OCI-LY1 (cell line): ENCODE measurements around the gene PTCD3.

ENCODE experiments used
- H2AFZ ChIP-seq: fragments of 200-600 bp; sonication (generic), shearing (Covaris generic); 2 replicates; pipeline ENCODE4 v1.6.0; 2014; ENCODE audit warnings: antibody characterized with exemption, mild to moderate bottlenecking, low read length
- H3F3A ChIP-seq: fragments of 200-600 bp; sonication (generic), shearing (Covaris generic); 2 replicates; pipeline ENCODE4 v1.6.0; 2014; ENCODE audit warnings: mild to moderate bottlenecking, antibody characterized with exemption, low read length, moderate library complexity; ENCODE audit not compliant: insufficient read depth
- H3K27ac ChIP-seq: fragments of 200-600 bp; sonication (generic); 2 replicates; pipeline ENCODE4 v1.5.1; 2014; ENCODE audit warnings: low read length, mixed run types, mild to moderate bottlenecking, low read depth; ENCODE audit not compliant: poor library complexity, severe bottlenecking
- H3K27me3 ChIP-seq: fragments of 200-600 bp; sonication (generic); 2 replicates; pipeline ENCODE4 v1.6.0; 2014; ENCODE audit warnings: antibody characterized with exemption, mild to moderate bottlenecking, low read length, moderate library complexity; ENCODE audit not compliant: insufficient read depth
- H3K36me3 ChIP-seq: fragments of 200-600 bp; sonication (generic); 2 replicates; pipeline ENCODE4 v1.6.1; 2014; ENCODE audit warnings: mild to moderate bottlenecking, antibody characterized with exemption, low read length, moderate library complexity, mixed read lengths; ENCODE audit not compliant: insufficient read depth
- H3K4me1 ChIP-seq: fragments of 200-600 bp; sonication (generic); 2 replicates; pipeline ENCODE4 v1.5.1; 2014; ENCODE audit warnings: mild to moderate bottlenecking, low read length, moderate library complexity; ENCODE audit not compliant: insufficient read depth, severe bottlenecking
- H3K4me2 ChIP-seq: fragments of 200-600 bp; sonication (generic), shearing (Covaris generic); 2 replicates; pipeline ENCODE4 v1.6.1; 2014; ENCODE audit warnings: low read length
- H3K4me3 ChIP-seq: fragments of 200-600 bp; sonication (generic); 2 replicates; pipeline ENCODE4 v1.5.1; 2014; ENCODE audit warnings: low read length, low read depth, mild to moderate bottlenecking, mixed read lengths; ENCODE audit not compliant: poor library complexity, severe bottlenecking
- H3K79me2 ChIP-seq: fragments of 200-600 bp; shearing (Covaris generic); 2 replicates; pipeline ENCODE4 v1.6.1; 2016; ENCODE audit warnings: mixed run types, low read length, mixed read lengths; ENCODE audit not compliant: insufficient read depth
- H3K9ac ChIP-seq: fragments of 200-600 bp; sonication (generic), shearing (Covaris generic); 2 replicates; pipeline ENCODE4 v1.6.1; 2014; ENCODE audit warnings: mild to moderate bottlenecking, low read length, mixed read lengths
- H3K9me2 ChIP-seq: fragments of 200-600 bp; sonication (generic), shearing (Covaris generic); 2 replicates; pipeline ENCODE4 v1.6.1; 2014; ENCODE audit warnings: low read depth, mild to moderate bottlenecking, low read length, mixed read lengths
- H3K9me3 ChIP-seq: fragments of 200-600 bp; shearing (Covaris generic); 2 replicates; pipeline ENCODE4 v1.6.1; 2014; ENCODE audit warnings: low read length, mixed read lengths
- H4K20me1 ChIP-seq: fragments of 200-600 bp; sonication (generic), shearing (Covaris generic); 2 replicates; pipeline ENCODE4 v1.6.0; 2016; ENCODE audit warnings: mild to moderate bottlenecking, low read length; ENCODE audit not compliant: insufficient read depth
- CTCF ChIP-seq: fragments of 200-600 bp; sonication (generic), shearing (Covaris generic); IDR thresholded peaks from 2 replicates; pipeline ENCODE4 v1.5.1; 2017; ENCODE audit warnings: mild to moderate bottlenecking, antibody characterized with exemption, low read length, moderate library complexity, mixed read lengths
- EZH2 ChIP-seq: fragments of 200-600 bp; sonication (generic), shearing (Covaris generic); IDR thresholded peaks from 2 replicates; pipeline ENCODE4 v1.8.0; 2017; ENCODE audit warnings: borderline replicate concordance, mixed run types, mild to moderate bottlenecking, antibody characterized with exemption, low read length, moderate library complexity, mixed read lengths

Gene PTCD3

GRCh38 chr2:86105969-86106945 is at the start of gene PTCD3:
Gene PTCD3, plus strand, starts transcription at chr2:86106235. Its CDS starts 13 bp downstream, at chr2:86106248.
- Histone ChIP-seq H3F3A (no peaks in the 10 kb centered on the region), H3K4me3 (peak within 1 kb of the TSS; percentile 85), H2AFZ (no peak within 1 kb of the TSS), H3K4me1 (peaks cover 32% of the 10 kb centered on the region), H3K36me3 (peaks cover 61% of the 10 kb centered on the region), H3K79me2 (peaks cover 86% of the 10 kb centered on the region), H3K9me2 (no peaks in the 10 kb centered on the region), H4K20me1 (no peaks in the 10 kb centered on the region), H3K27me3 (no peaks in the 10 kb centered on the region), H3K27ac (peak within 1 kb of the TSS; percentile 59), H3K4me2 (peak within 1 kb of the TSS; percentile 84), H3K9ac (peak within 1 kb of the TSS; percentile 85), H3K9me3 (no peaks in the 10 kb centered on the region)
- TF ChIP-seq CTCF (no peak), EZH2 (no peak)

GRCh38 chr2:86056590-86057331 is 49.3 kb upstream of the PTCD3 start:
- no peak for TF ChIP-seq EZH2
- no peak for TF ChIP-seq CTCF
- Histone ChIP-seq H3K9me2 (no peaks in the 10 kb centered on the region), H3K4me1 (no peaks in the 10 kb centered on the region), H3K36me3 (peaks cover 89% of the 10 kb centered on the region), H3K27me3 (no peaks in the 10 kb centered on the region), H3K27ac (no peak overlapping the region), H2AFZ (no peak overlapping the region), H3K79me2 (no peaks in the 10 kb centered on the region), H3K9me3 (no peaks in the 10 kb centered on the region), H3F3A (no peaks in the 10 kb centered on the region), H3K4me2 (no peak overlapping the region), H3K9ac (no peak overlapping the region), H3K4me3 (no peak overlapping the region), H4K20me1 (no peaks in the 10 kb centered on the region)

- H3K9me3 ChIP-seq: no peaks in the 10 kb centered on the region; the same call in 1 of the 2 replicates
- no peak overlapping the region for H3K27ac ChIP-seq
- no peaks in the 10 kb centered on the region for H3K27me3 ChIP-seq
- no peaks in the 10 kb centered on the region for H3K9me2 ChIP-seq
- no peaks in the 10 kb centered on the region for H3F3A ChIP-seq
- H3K9ac ChIP-seq: no peak overlapping the region
- H3K4me2 ChIP-seq: no peak overlapping the region
- H3K4me1 ChIP-seq: no peaks in the 10 kb centered on the region
- no peak overlapping the region for H2AFZ ChIP-seq
- H4K20me1 ChIP-seq: no peaks in the 10 kb centered on the region
- no peaks in the 10 kb centered on the region for H3K79me2 ChIP-seq
- TF ChIP-seq EZH2: no peak
- H3K4me3 ChIP-seq: no peak overlapping the region
- H3K36me3 ChIP-seq: peaks cover 95% of the 10 kb centered on the region
Observed at GRCh38 chr2:86062043-86062442, 44.0 kb upstream of the PTCD3 start.
